SH-SY5Y (cell line): ENCODE data around the gene GADL1.

Source experiments
- GATA2 ChIP-seq: IDR thresholded peaks from 2 replicates; pipeline ENCODE4 v1.6.1; 2011; ENCODE audit warnings: mild to moderate bottlenecking, low read depth, low read length
- GATA3 ChIP-seq: IDR thresholded peaks from 2 replicates; pipeline ENCODE4 v1.6.1; 2011; ENCODE audit warnings: low read depth, mild to moderate bottlenecking, low read length, moderate library complexity

GADL1 gene

DNA sequence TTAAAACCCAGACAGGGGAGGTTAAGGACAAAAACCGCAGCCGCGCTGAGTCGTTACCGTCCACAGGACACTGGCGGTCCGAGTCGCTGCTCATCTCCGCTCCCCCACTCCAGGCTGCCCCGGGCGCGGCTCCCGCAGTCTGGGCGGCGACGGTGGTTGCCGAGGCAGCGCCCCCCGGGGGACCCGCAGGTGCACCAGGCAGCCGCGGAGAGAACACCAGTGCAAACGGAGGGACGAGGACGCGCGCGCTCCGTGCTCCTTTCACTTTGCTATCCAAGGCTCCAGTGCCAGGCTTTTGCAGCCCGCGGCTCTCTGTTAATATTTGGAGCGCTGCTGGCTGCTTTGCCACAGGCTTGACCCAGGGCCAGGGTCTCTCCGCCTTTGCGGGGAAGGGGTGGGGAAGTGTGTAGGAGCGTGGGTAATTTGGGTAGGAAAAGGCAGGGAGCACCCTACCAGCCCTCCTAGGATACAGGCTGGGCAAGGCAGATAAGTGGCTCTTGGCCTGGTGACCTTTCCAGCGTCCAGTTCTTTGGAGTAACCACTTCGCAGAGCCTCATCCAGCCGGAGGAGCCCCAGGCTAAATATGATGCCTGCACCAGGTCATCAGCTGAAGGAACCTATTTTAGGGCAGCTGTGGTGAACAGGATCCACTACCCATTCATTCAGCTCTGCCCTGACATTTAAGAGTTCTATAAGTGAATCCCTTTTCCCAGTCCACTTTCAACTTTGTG lies at the start of gene GADL1:
TSS of gene GADL1 (minus strand) at position 141 of the 731 bp plus-strand sequence. CDS start at position 94, 47 bp downstream.
- TF ChIP-seq GATA2 (no peak), GATA3 (no peak)

- no peak for TF ChIP-seq GATA3
- no peak for TF ChIP-seq GATA2
Measured at GRCh38 chr3:30944124-30944523, 49.7 kb upstream of the GADL1 start.

DNA sequence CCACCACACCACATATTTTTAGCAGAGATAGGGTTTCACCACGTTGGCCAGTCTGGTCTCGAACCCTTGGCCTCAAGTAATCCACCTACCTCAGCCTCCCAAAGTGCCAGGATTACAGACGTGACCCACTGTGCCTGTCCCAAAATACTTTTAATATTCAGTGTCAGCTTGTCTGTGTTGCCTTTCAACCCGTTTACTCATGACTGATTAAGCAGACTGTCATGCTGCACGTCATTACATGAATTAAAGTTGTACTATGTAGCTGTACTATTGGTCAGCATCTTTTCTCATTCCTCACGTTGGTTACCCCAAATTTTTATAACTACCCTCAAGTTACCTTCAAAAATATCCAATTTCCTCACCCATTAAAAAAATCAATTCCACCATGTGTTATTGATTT lies 48.7 kb upstream of the GADL1 start:
- TF ChIP-seq GATA3 (no peak), GATA2 (no peak)

DNA sequence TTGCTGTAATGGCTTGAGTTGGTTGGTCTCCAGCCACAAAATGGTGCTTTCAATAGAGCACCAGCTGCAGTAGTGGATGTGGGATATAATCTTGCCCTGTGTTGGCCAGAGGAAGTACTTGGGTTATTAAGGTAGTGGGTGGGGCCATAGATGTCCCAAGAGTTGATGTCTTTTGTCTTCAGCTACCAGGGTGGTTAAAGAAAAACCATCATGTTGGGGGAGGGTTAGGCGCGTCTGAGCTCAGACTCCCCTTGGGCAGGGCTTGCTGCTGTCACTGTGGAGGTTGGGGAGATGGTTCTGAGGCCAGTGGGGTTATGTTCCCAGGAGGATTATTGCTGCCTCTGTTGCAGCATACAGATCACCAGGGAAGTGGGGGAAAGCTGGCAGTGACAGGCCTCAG lies 46.9 kb upstream of the GADL1 start:
- no peak for TF ChIP-seq GATA2
- TF ChIP-seq GATA3 = no peak

DNA sequence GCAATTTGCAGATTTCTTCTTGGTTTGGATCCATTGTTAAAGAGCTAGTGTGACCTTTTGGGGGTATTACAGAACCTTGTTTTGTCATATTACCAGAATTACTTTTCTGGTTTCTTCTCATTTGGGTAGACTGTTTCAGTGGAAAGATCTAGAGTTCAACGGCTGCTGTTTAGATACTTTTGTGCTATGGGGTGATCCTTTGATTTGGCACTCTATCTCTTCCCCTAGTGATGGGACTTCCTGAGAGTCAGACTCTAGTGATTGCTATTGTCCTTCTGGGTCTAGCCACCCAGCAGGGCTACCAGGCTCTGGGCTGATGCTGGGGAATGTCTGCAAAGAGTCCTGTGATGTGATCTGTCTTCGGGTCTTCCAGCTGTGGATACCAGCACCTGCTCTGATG lies 46.3 kb upstream of the GADL1 start:
- no peak for TF ChIP-seq GATA3
- TF ChIP-seq GATA2 = no peak

DNA sequence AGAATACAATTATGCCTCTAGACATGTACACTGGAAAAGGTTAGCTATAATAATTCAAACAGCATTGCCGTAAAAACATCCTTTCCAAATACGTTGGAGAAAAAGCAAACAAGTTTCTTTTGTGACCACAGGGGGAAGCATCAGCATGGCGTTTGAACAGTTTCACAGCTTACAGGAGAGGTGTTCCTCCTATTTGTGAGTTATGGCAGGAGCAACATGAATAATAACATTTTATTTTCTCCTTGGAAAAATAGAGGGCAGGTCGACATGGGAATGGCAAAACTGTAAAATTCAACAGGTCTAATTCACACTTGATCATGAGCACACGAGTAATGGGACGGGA lies 39.7 kb upstream of the GADL1 start:
- TF ChIP-seq GATA2 (no peak), GATA3 (no peak)

DNA sequence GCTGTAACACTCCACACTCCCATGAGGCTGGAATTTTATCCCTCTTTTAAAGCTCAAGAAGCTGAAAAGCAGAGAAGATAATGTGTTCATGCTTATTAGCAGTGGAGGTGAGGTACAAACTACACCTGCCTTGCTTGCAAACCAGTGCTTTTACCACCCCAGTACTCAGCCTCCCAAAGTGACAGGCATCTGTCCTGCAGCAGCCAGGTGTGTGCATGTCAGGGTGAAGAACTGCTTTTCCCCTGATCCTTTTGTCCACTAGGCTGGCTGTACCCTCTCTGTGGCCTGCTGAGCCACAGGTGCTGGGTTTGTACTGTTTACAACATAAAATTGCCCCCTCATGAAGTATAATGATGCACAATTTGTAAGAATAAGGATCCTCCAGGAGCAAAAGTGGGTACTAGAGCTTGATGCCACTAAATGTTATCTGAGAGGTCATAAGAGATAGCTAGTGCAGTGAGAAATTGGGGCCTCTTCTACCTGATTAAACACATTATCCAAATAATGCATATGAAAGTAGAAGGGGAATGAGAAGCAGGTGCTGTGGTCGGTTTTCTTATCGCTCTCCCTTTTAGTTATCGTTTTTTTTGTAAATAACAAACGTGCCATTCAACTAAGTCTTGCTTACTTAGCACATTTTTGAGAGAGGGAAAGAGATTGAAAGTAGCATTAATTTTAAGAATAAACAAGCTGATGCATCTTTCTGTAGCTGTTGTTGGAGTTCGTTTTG lies 39.2 kb upstream of the GADL1 start:
- TF ChIP-seq GATA2 (no peak), GATA3 (no peak)

DNA sequence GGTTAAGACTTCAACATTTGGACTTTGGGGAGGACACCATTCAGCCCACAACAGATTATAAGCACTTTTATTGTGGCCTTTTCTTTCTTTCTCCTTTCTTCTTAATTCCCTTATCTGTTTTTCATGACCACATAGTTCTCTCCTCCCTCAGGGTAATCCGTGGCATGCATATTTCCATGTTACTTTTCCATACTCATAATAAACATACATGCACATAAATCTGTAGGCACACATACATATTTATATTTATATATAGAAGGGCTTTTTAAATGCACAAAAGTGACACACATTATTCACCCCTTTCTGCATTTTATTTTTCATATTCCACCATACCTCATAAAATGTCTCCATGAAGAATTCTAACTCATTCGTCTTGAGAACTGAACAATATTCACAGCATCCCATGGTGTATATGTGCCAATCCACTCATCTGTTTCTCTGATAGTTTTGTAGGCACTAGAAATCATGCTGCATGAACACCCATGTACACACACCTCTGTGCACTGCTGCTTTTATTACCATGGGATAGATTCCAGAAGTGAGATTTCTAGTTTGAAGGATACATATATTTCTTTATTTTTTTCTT lies 38.1 kb upstream of the GADL1 start:
- TF ChIP-seq GATA3 (no peak), GATA2 (no peak)

DNA sequence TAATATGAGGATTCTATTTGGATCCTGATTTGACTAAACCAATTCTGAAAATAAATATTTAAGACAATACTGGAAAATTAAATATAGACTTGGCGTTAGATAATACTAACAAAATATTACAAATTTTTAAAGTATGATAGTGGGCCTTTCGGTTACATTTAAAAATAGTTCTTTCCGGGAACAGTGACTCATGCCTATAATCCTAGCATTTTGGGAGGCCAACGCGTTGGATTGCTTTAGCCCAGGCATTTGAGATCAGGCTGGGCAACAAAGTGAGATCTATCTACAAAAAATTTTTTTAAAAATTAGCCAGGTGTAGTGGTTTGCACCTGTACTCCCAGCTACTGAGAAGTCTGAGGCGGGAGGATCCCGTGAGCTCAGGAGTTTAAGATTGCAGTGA lies 30.3 kb upstream of the GADL1 start:
- no peak for TF ChIP-seq GATA3

GRCh38 chr3:30919564-30919963 lies 25.1 kb upstream of the GADL1 start:
- TF ChIP-seq GATA3 = no peak
- no peak for TF ChIP-seq GATA2

DNA sequence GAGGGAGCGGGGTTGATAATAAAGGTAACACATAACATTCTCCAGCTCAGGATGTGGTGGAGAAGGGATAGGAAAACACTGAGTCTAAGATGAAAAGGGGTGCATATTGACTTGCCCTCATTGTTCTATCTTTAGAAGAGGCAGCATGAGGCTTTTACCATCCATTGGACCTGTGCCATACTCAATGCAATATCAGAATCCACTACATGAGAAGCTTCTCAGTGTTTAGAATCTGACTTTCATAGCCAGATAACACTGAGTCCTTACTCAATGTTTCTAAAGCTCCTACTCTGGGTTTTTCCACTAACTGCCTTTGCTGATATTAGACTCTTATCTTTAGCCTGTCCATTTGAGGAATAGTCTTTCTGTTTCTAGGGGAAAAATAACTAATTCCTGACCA lies 24.3 kb upstream of the GADL1 start:
- TF ChIP-seq GATA3 = no peak
- TF ChIP-seq GATA2 = no peak

DNA sequence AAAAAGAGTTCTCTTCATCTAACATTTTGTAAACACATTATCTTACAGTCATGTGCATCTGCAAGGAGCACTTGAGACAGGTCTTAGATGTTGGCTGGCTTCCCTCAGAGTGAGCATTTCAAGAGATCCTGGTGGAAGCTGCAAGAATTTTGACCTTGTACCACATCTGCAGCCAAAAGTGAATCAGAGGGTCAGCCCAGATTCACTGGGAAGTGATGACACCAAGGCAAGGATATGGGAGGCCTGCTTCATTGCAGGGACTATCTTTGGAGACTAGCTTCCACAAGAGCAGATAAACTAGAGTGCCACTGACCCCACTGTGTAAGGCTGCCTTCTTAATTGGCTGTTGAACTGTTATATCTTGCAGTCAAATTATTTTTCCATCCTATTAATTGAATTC lies 21.3 kb upstream of the GADL1 start:
- TF ChIP-seq GATA2 = no peak
- TF ChIP-seq GATA3 = no peak

DNA sequence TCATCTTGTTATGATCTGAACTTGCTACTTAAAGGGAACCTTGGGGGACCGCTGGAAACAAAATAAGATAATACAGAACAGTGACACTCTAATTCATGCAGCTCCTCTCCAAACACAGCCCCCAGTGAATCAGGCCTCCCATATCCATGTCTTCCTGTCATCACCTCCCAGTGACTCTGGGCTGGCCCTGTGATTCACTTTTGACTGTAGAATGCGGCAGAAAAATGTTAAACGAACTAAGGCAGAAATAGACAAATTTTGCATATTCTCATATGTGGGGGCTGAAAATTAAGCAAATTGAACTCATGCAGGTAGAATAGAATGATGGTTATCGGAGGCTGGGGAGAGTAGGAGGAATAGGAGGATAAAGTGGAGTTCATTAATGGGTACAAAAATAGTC lies 20.2 kb upstream of the GADL1 start:
- TF ChIP-seq GATA3 (no peak), GATA2 (no peak)

GRCh38 chr3:30913176-30913575 lies 18.7 kb upstream of the GADL1 start:
- no peak for TF ChIP-seq GATA2
- no peak for TF ChIP-seq GATA3

DNA sequence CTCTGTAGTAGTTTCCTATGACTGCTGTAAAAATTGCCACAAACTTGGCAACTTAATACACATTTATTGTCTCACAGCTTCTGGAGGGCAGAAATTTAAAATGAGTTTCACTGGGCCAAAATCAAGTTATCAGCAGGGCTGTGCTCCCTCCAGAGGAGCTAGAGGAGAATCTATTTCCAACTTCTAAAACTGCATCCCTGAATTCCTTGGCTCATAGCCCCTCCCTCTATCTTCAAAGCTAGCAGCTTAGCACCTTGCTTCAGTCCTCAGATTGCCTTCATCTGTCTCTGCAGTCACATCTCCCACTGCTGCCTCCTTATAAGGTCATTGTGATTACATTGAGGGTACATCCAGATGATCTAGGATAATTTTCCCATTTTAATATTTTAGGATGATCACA lies 17.8 kb upstream of the GADL1 start:
- no peak for TF ChIP-seq GATA3
- TF ChIP-seq GATA2 = no peak

DNA sequence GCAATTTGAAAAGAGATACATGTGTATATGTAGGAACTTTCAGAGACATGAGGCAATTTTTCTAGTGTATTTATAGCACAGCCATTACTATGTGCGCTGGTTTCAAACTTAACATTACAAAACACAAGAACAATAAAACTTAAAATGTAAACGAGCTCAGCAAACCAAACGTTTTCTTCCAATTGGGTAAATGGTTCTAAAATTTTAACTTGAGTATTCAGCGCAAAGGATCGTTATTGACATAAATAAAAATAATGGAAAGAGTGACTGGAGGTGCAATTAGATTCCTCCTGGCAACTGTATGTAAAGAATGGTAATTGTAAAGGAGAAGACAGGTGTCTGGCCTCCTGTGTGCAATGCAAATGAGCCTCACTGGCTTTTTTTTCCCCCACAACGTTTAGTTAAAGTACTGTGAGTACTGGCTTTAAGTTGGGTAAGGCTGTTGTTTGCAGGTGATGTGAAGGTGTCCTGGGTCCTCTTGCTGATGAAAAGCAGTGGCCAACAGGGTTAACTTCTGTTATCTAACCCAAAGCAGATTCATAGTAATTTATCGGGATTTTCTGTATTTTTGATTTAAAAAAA lies 14.1 kb upstream of the GADL1 start:
- TF ChIP-seq GATA3 (no peak), GATA2 (no peak)
